SK-N-SH (cell line): Measurements from ENCODE around the gene PRSS36. TPM values are rescaled to one million over a fixed set of nuclear protein-coding genes. Genes with fewer than 3 reads are reported as not detected.

Experiments used
- CTCF ChIA-PET: fragments of 300-600, 350-600 bp; formaldehyde crosslinking; extraction: SDS; loops from one replicate; lab custom pipeline; 2021; lab: Yijun Ruan, JAX
- POLR2A ChIA-PET: fragments of 350-600 bp; sonication (Branson Sonifier 250); formaldehyde crosslinking; extraction: SDS; loops from one replicate; lab custom pipeline; 2020; ENCODE audit warnings: antibody characterized with exemption, inconsistent platforms; lab: Yijun Ruan, JAX
- DNase-seq: peaks from one replicate; pipeline ENCODE4 v3.0.0; 2012
- H2AFZ ChIP-seq: fragments of 200-600 bp; sonication (generic); 2 replicates; pipeline ENCODE4 v1.8.1; 2016; ENCODE audit warnings: antibody characterized with exemption, mild to moderate bottlenecking, low read depth
- H3F3A ChIP-seq: fragments of 200-600 bp; sonication (generic); replicated peaks from 2 replicates; pipeline ENCODE3; 2016; ENCODE audit warnings: antibody characterized with exemption, mild to moderate bottlenecking; ENCODE audit not compliant: insufficient read depth
- H3K27ac ChIP-seq, 2 experiments: fragments of 200-500 bp in 1 of 2; fragments of 200-600 bp in 1 of 2; sonication (Bioruptor generic) in 1 of 2; sonication (generic), shearing (Covaris generic) in 1 of 2; 2 replicates each; pipeline versions ENCODE4 v1.5.1 to v1.6.1; 2014 to 2016; ENCODE audit warnings: low read depth in 2 of 2, inconsistent platforms in 1 of 2, low read length in 1 of 2, mild to moderate bottlenecking in 1 of 2, mixed read lengths in 1 of 2
- H3K27me3 ChIP-seq: fragments of 200-600 bp; sonication (generic), shearing (Covaris generic); 2 replicates; pipeline ENCODE4 v1.6.1; 2016; ENCODE audit warnings: mixed run types; ENCODE audit not compliant: insufficient read depth
- H3K36me3 ChIP-seq, 2 experiments: fragments of 200-500 bp in 1 of 2; fragments of 200-600 bp in 1 of 2; sonication (Bioruptor generic) in 1 of 2; sonication (generic) in 1 of 2; replicated peaks in 1 of 2; 2 replicates each; pipeline versions ENCODE3 to v1.5.1; 2014 to 2016; ENCODE audit warnings: low read length in 1 of 2, mild to moderate bottlenecking in 1 of 2; ENCODE audit not compliant: insufficient read depth in 2 of 2, control insufficient read depth in 1 of 2
- H3K4me1 ChIP-seq, 2 experiments: fragments of 200-500 bp in 1 of 2; fragments of 200-600 bp in 1 of 2; sonication (Bioruptor generic) in 1 of 2; sonication (generic), shearing (Covaris generic) in 1 of 2; 2 replicates each; pipeline versions ENCODE4 v1.5.1 to v1.6.1; 2014 to 2016; ENCODE audit warnings: low read depth in 1 of 2, low read length in 1 of 2, mixed run types in 1 of 2; ENCODE audit not compliant: insufficient read depth in 2 of 2, control insufficient read depth in 1 of 2
- H3K4me2 ChIP-seq: fragments of 200-600 bp; sonication (generic), shearing (Covaris generic); 2 replicates; pipeline ENCODE4 v1.6.1; 2017; ENCODE audit warnings: mixed run types
- H3K4me3 ChIP-seq, 2 experiments: fragments of 200-500 bp in 1 of 2; fragments of 200-600 bp in 1 of 2; sonication (Bioruptor generic) in 1 of 2; sonication (generic), shearing (Covaris generic) in 1 of 2; 2 replicates each; pipeline versions ENCODE4 v1.5.1 to v1.8.1; 2014 to 2016; ENCODE audit warnings: low read depth in 2 of 2, inconsistent platforms in 1 of 2, low read length in 1 of 2, mild to moderate bottlenecking in 1 of 2, mixed read lengths in 1 of 2, moderate library complexity in 1 of 2
- H3K79me2 ChIP-seq: fragments of 200-600 bp; sonication (generic); 2 replicates; pipeline ENCODE4 v1.8.1; 2017; ENCODE audit warnings: mild to moderate bottlenecking; ENCODE audit not compliant: insufficient read depth
- H3K9ac ChIP-seq: fragments of 200-600 bp; sonication (generic); 2 replicates; pipeline ENCODE4 v1.6.1; 2017; ENCODE audit warnings: mixed run types
- H3K9me2 ChIP-seq: fragments of 200-600 bp; sonication (generic); 2 replicates; pipeline ENCODE4 v1.6.1; 2017; ENCODE audit warnings: mixed run types
- H3K9me3 ChIP-seq: fragments of 200-600 bp; sonication (generic); 2 replicates; pipeline ENCODE4 v1.6.1; 2017; ENCODE audit warnings: mixed run types, mild to moderate bottlenecking, moderate library complexity
- H4K20me1 ChIP-seq: fragments of 200-600 bp; sonication (generic); 2 replicates; pipeline ENCODE4 v1.6.1; 2017; ENCODE audit warnings: mild to moderate bottlenecking, mixed run types; ENCODE audit not compliant: insufficient read depth
- EP300 ChIP-seq, 2 experiments: IDR thresholded peaks; 2 replicates each; pipeline versions ENCODE4 v1.4.0 to v1.6.1; 2012; ENCODE audit warnings: borderline replicate concordance in 1 of 2, low read depth in 1 of 2, low read length in 1 of 2
- GABPA ChIP-seq: IDR thresholded peaks from 2 replicates; pipeline ENCODE4 v1.4.0; 2012; ENCODE audit warnings: low read depth, mild to moderate bottlenecking
- JUND ChIP-seq: IDR thresholded peaks from 2 replicates; pipeline ENCODE4 v1.4.0; 2012
- MEF2A ChIP-seq: IDR thresholded peaks from 2 replicates; pipeline ENCODE4 v1.4.0; 2012; ENCODE audit warnings: low read depth, borderline replicate concordance
- MXI1 ChIP-seq: IDR thresholded peaks from 2 replicates; pipeline ENCODE4 v1.6.1; 2012; ENCODE audit warnings: mild to moderate bottlenecking, low read depth, low read length, improper control_type of control experiment
- NFIC ChIP-seq: IDR thresholded peaks from 2 replicates; pipeline ENCODE4 v1.4.0; 2012; ENCODE audit warnings: borderline replicate concordance
- RCOR1 ChIP-seq: fragments of 150-350 bp; IDR thresholded peaks from 2 replicates; pipeline ENCODE4 v1.6.1; 2017; ENCODE audit warnings: antibody characterized with exemption, low read length
- RFX5 ChIP-seq: IDR thresholded peaks from 2 replicates; pipeline ENCODE4 v1.6.1; 2012; ENCODE audit warnings: mild to moderate bottlenecking, improper control_type of control experiment, low read length
- RXRA ChIP-seq: IDR thresholded peaks from 2 replicates; pipeline ENCODE4 v1.4.0; 2012; ENCODE audit warnings: low read depth, mild to moderate bottlenecking, borderline replicate concordance
- SMC3 ChIP-seq: IDR thresholded peaks from 2 replicates; pipeline ENCODE4 v1.6.1; 2012; ENCODE audit warnings: low read depth, low read length, improper control_type of control experiment
- TCF12 ChIP-seq: IDR thresholded peaks from 2 replicates; pipeline ENCODE4 v1.4.0; 2012
- TEAD4 ChIP-seq: IDR thresholded peaks from 2 replicates; pipeline ENCODE4 v1.4.0; 2012; ENCODE audit warnings: mild to moderate bottlenecking, borderline replicate concordance; ENCODE audit not compliant: insufficient read depth
- WGBS: methylation state at CpG from one replicate; pipeline ENCODE4 v1.1.6; 2017; ENCODE audit warnings: low lambda C conversion rate; 5-methylcytosine and 5-hydroxymethylcytosine counted together
- polyA plus RNA-seq, 3 experiments: library from polyadenylated mRNA; depleted of rRNA; stranded (reverse); fragments of >200 nt; gene quantifications; 2 replicates each; pipeline ENCODE4 v1.2.3, GENCODE V29; 2012
- TF ChIP-seq, protein P1 (sequence below): IDR thresholded peaks from 2 replicates; pipeline ENCODE4; 2012
- TF ChIP-seq, protein P2 (sequence below): IDR thresholded peaks from 2 replicates; pipeline ENCODE4 v1.4.0; 2012; ENCODE audit warnings: low read depth, borderline replicate concordance
- TF ChIP-seq, protein P3 (sequence below): IDR thresholded peaks from 2 replicates; pipeline ENCODE4 v1.6.1; 2012; ENCODE audit warnings: mild to moderate bottlenecking, low read depth, low read length, moderate library complexity
- TF ChIP-seq, protein P4 (sequence below): fragments of 200-600 bp; sonication (generic); IDR thresholded peaks from 2 replicates; pipeline ENCODE4 v1.6.1; 2017; ENCODE audit warnings: antibody characterized with exemption, mild to moderate bottlenecking, moderate library complexity
- TF ChIP-seq, protein P5 (sequence below): IDR thresholded peaks from 2 replicates; pipeline ENCODE4 v1.4.0; 2012; ENCODE audit warnings: low read depth

PRSS36 gene
- polyA plus RNA-seq, 1 of the 3 experiments (the other 2 are of a cell fraction), result 0.49 TPM

GRCh38 chr16:31107465-31107867 is 42.4 kb downstream of the PRSS36 start:
- H3K4me1 ChIP-seq, result peaks cover 8 to 25% of the 10 kb centered on the region in 2 experiments; a peak in 2 of 4 replicates
- ChIA-PET POLR2A (interaction anchor here (0.6 to 3.2 kb wide), 2 partner anchors 10 to 14 kb away, joined by 3 to 12 read pairs; partner anchors contain the start of gene KAT8), CTCF (no interaction called here)
- peak overlapping the region; percentile 97; the same call in 1 of the 2 replicates for H3K9ac ChIP-seq
- peak overlapping the region in 1 of 2 experiments; percentile 94; a peak in 2 of 4 replicates for H3K4me3 ChIP-seq
- no peaks in the 10 kb centered on the region for H3K9me2 ChIP-seq
- H4K20me1 ChIP-seq, result no peaks in the 10 kb centered on the region
- peak overlapping the region; percentile 57 to 86; a peak in 3 of 4 replicates for H3K27ac ChIP-seq
- H3F3A ChIP-seq, result no peaks in the 10 kb centered on the region
- TF ChIP-seq NFIC (no peak), RCOR1 (no peak), TCF12 (no peak), MXI1 (no peak), GABPA (no peak), EP300 (IDR thresholded peaks at IDR 0.05; ENCODE audit: borderline replicate concordance in 1 of 2, low read depth in 1 of 2, low read length in 1 of 2) (no peak), RXRA (no peak), TEAD4 (no peak), RFX5 (no peak), MEF2A (no peak), SMC3 (no peak), JUND (no peak)
- TF ChIP-seq, protein P1, sequence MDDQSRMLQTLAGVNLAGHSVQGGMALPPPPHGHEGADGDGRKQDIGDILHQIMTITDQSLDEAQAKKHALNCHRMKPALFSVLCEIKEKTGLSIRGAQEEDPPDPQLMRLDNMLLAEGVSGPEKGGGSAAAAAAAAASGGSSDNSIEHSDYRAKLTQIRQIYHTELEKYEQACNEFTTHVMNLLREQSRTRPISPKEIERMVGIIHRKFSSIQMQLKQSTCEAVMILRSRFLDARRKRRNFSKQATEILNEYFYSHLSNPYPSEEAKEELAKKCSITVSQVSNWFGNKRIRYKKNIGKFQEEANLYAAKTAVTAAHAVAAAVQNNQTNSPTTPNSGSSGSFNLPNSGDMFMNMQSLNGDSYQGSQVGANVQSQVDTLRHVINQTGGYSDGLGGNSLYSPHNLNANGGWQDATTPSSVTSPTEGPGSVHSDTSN, result no peak
- TF ChIP-seq, protein P2, sequence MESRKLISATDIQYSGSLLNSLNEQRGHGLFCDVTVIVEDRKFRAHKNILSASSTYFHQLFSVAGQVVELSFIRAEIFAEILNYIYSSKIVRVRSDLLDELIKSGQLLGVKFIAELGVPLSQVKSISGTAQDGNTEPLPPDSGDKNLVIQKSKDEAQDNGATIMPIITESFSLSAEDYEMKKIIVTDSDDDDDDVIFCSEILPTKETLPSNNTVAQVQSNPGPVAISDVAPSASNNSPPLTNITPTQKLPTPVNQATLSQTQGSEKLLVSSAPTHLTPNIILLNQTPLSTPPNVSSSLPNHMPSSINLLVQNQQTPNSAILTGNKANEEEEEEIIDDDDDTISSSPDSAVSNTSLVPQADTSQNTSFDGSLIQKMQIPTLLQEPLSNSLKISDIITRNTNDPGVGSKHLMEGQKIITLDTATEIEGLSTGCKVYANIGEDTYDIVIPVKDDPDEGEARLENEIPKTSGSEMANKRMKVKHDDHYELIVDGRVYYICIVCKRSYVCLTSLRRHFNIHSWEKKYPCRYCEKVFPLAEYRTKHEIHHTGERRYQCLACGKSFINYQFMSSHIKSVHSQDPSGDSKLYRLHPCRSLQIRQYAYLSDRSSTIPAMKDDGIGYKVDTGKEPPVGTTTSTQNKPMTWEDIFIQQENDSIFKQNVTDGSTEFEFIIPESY, result no peak
- TF ChIP-seq, protein P3, sequence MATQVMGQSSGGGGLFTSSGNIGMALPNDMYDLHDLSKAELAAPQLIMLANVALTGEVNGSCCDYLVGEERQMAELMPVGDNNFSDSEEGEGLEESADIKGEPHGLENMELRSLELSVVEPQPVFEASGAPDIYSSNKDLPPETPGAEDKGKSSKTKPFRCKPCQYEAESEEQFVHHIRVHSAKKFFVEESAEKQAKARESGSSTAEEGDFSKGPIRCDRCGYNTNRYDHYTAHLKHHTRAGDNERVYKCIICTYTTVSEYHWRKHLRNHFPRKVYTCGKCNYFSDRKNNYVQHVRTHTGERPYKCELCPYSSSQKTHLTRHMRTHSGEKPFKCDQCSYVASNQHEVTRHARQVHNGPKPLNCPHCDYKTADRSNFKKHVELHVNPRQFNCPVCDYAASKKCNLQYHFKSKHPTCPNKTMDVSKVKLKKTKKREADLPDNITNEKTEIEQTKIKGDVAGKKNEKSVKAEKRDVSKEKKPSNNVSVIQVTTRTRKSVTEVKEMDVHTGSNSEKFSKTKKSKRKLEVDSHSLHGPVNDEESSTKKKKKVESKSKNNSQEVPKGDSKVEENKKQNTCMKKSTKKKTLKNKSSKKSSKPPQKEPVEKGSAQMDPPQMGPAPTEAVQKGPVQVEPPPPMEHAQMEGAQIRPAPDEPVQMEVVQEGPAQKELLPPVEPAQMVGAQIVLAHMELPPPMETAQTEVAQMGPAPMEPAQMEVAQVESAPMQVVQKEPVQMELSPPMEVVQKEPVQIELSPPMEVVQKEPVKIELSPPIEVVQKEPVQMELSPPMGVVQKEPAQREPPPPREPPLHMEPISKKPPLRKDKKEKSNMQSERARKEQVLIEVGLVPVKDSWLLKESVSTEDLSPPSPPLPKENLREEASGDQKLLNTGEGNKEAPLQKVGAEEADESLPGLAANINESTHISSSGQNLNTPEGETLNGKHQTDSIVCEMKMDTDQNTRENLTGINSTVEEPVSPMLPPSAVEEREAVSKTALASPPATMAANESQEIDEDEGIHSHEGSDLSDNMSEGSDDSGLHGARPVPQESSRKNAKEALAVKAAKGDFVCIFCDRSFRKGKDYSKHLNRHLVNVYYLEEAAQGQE, result no peak
- TF ChIP-seq, protein P4, sequence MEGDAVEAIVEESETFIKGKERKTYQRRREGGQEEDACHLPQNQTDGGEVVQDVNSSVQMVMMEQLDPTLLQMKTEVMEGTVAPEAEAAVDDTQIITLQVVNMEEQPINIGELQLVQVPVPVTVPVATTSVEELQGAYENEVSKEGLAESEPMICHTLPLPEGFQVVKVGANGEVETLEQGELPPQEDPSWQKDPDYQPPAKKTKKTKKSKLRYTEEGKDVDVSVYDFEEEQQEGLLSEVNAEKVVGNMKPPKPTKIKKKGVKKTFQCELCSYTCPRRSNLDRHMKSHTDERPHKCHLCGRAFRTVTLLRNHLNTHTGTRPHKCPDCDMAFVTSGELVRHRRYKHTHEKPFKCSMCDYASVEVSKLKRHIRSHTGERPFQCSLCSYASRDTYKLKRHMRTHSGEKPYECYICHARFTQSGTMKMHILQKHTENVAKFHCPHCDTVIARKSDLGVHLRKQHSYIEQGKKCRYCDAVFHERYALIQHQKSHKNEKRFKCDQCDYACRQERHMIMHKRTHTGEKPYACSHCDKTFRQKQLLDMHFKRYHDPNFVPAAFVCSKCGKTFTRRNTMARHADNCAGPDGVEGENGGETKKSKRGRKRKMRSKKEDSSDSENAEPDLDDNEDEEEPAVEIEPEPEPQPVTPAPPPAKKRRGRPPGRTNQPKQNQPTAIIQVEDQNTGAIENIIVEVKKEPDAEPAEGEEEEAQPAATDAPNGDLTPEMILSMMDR, result no peak
- TF ChIP-seq, protein P5, sequence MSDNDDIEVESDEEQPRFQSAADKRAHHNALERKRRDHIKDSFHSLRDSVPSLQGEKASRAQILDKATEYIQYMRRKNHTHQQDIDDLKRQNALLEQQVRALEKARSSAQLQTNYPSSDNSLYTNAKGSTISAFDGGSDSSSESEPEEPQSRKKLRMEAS, result no peak
- no peaks in the 10 kb centered on the region for H3K9me3 ChIP-seq
- peak overlapping the region; percentile 90 for H2AFZ ChIP-seq
- no peaks in the 10 kb centered on the region for H3K27me3 ChIP-seq
- peaks cover 23% of the 10 kb centered on the region for H3K79me2 ChIP-seq
- peaks cover 19 to 31% of the 10 kb centered on the region in 2 experiments for H3K36me3 ChIP-seq
- DNase-seq, result no peak
- WGBS, result 93% methylated on average over 6 of the region's 6 CpGs
- H3K4me2 ChIP-seq, result peak overlapping the region; percentile 94
